Mucosa of descending colon (tissue), 3 donors: ENCODE results near the gene INPP5A. TPM values are rescaled to one million over a fixed set of nuclear protein-coding genes. Genes with fewer than 3 reads are reported as not detected.
A peak's percentile ranks its signal among the peaks of the same experiment; 100 is the strongest.

Experiments used
- ATAC-seq: fragments of 200-7000 bp; cut with Tn5 transposase; one replicate; pipeline ENCODE4 v1.9.1; 2020; ENCODE audit warnings: mild to moderate bottlenecking, moderate library complexity
- DNase-seq, 3 donors: peaks; one replicate each; pipeline ENCODE4 v3.0.0-alpha.2; 2020
- H3K36me3 ChIP-seq: fragments of 200-600 bp; one replicate; pipeline ENCODE4 v1.8.0; 2021; ENCODE audit warnings: low read depth, mild to moderate bottlenecking
- H3K4me1 ChIP-seq: fragments of 200-600 bp; one replicate; pipeline ENCODE4 v1.8.0; 2021; ENCODE audit warnings: low read depth, mild to moderate bottlenecking
- H3K4me3 ChIP-seq: fragments of 200-600 bp; one replicate; pipeline ENCODE4 v1.8.0; 2021; ENCODE audit warnings: mild to moderate bottlenecking
- H3K9me3 ChIP-seq: fragments of 200-600 bp; one replicate; pipeline ENCODE4 v1.8.0; 2021; ENCODE audit warnings: mild to moderate bottlenecking
- intact Hi-C, 2 donors: fragments of 100-400 bp; cut with DNase I in 1 of 2; cut with micrococcal nuclease in 1 of 2; formaldehyde crosslinking; loops; one replicate each; pipeline versions ENCODE4 v1.11.0 to v1.11.1; 2022; cut with DNase I, micrococcal nuclease
- total RNA-seq, 3 donors: library from RNA; stranded (reverse); fragmentation: NEBNext Ultra II Directional in 2 of 3; extraction: Animal tissue kit (Norgen Biotek cat#: 25700) in 2 of 3; gene quantifications; one replicate each; pipeline versions ENCODE4 v1.2.1 to v1.2.4, GENCODE V29; 2021 to 2023
- TF ChIP-seq, protein P1 (sequence below): fragments of 200-600 bp; IDR thresholded peaks from one replicate; pipeline ENCODE4 v1.8.0; 2022; ENCODE audit warnings: antibody characterized with exemption, mild to moderate bottlenecking
- donor health status: DM: no; HTN: no; CAD: no; lungs with moderate emphysema.
- donor health status: DM: no; HTN: no; CAD: no.
- donor health status: DM: no; HTN: yes; CAD: no.

Gene INPP5A
- total RNA-seq, 3 donors from 2014 or later: 31.7 to 92.8 (median 32.0) TPM

DNA sequence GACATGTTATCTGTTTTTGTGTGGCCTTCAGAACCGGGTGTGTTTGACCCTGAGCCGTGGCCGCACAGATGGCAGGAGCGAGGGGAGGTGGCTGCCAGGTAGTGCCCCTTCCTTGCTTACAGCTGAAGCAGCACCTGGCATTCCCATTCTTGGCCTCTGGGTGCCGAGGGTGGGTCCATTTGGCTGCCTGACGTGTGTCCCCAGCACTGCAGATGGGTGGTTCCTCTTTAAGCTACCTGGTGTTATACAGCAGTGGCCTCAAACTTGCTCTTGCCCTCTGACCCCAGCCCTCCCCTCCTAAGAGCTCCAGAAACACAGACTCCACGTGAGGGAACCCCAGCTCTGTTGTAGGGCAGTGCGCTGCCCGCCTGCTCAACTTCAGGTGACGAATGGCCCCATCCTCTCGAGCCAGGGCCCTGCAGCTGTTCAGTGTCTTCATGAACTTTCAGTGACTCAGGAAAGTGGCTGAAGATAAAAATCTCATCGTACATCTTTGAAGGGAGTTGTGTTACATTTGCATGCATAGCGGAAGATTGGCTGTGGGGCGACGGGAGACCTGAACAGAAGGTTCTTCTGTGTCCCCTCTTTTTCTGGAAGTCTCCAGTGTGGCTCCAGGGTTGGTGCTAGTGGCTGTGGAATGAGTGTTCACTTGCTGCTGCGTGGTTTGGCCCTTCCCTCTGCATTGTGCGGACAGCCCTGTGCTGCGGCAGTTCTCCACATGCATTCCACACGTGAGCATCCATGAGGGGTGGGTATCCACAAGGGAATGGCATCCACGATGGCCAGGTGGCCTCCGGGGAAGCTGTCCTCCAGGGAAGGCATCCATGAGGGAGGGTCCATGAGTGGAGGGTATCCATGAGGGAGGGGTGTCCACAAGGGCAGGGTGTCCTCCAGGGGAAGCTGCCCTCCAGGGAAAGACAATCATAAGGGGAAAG lies 91.6 kb downstream of the INPP5A start:
- ATAC-seq: no peak
- Histone ChIP-seq H3K4me1 (peaks cover 10% of the 10 kb centered on the region), H3K9me3 (no peaks in the 10 kb centered on the region), H3K4me3 (no peak overlapping the region), H3K36me3 (no peaks in the 10 kb centered on the region)
- intact Hi-C loops: no loop called here
- DNase-seq: peak in 2 of 3 donors; percentile 18 to 40
- TF ChIP-seq, protein P1, sequence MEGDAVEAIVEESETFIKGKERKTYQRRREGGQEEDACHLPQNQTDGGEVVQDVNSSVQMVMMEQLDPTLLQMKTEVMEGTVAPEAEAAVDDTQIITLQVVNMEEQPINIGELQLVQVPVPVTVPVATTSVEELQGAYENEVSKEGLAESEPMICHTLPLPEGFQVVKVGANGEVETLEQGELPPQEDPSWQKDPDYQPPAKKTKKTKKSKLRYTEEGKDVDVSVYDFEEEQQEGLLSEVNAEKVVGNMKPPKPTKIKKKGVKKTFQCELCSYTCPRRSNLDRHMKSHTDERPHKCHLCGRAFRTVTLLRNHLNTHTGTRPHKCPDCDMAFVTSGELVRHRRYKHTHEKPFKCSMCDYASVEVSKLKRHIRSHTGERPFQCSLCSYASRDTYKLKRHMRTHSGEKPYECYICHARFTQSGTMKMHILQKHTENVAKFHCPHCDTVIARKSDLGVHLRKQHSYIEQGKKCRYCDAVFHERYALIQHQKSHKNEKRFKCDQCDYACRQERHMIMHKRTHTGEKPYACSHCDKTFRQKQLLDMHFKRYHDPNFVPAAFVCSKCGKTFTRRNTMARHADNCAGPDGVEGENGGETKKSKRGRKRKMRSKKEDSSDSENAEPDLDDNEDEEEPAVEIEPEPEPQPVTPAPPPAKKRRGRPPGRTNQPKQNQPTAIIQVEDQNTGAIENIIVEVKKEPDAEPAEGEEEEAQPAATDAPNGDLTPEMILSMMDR: no peak

GRCh38 chr10:132630156-132630555 lies 92.6 kb downstream of the INPP5A start:
- intact Hi-C loops: loop anchor here in 1 of 2 donors (10.0 kb wide), 1 partner anchor 245 kb away; no protein-coding TSS in a partner anchor

DNA sequence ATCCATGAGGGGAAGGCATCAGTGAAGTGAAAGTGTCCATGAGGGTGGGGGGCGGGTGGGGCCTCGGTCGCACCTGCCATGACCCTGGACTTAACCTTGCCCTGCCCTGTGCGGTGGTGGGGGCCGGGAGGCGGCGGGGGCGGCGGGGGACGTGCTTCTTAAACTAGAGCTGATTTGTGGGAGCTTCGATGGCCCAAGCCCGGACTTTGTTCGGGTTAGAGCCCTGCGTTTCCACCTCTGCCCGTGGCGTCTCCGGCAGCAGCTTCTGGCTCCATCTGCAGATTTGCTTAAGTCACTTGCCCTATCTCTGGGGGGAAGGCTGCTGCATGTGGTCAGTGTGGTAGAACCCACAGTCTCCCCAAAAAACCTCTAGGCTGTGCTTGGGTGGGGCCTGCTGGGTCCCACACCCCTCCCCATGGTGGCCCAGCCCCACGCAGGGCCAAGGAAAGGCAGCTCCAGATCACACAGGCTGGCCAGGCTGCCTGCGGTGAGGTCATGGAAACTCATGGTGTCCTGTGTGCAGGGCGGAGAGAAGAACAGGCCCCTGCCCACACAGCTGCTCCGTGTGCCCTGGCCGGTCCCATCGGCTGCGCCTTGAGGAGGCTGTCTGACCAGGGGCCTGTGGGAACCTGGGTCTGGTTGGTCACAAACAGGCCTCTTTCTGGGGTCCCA lies 93.2 kb downstream of the INPP5A start:
- intact Hi-C loops: loop anchor here in 1 of 2 donors (10.0 kb wide), 1 partner anchor 246 kb away; no protein-coding TSS in a partner anchor
- Histone ChIP-seq H3K9me3 (no peaks in the 10 kb centered on the region), H3K36me3 (no peaks in the 10 kb centered on the region), H3K4me3 (no peak overlapping the region), H3K4me1 (peaks cover 17% of the 10 kb centered on the region)
- TF ChIP-seq, protein P1: no peak
- ATAC-seq (peak; percentile 40), DNase-seq (peak; percentile 37 to 71 (median 49))

More at GRCh38 chr10:132630156-132630555, 92.6 kb downstream of the INPP5A start:
- peak in 1 of 3 donors; percentile 13 for DNase-seq
- Histone ChIP-seq H3K9me3 (no peaks in the 10 kb centered on the region), H3K4me3 (no peak overlapping the region), H3K36me3 (no peaks in the 10 kb centered on the region), H3K4me1 (peaks cover 17% of the 10 kb centered on the region)
- no peak for ATAC-seq
- TF ChIP-seq, protein P1: no peak

DNA sequence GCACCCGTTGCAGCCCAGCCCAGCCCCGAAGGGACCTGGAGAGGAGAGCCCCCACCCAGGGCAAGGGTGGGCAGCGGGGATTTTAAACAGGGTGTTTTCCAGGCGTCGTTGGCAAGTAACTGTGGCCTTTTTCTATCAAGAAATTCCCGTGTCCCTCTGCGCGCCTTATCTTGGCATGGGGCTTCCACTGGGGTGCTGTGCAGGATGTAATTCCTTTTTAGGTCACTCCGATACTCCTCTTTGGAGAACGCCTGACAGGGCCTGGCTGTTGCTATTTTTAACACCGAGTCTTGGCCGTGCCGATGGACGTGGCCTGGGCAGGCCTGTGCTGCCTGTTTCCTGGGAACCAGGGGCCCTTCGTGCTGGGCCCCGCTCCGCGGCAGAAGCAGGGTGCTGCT lies 93.8 kb downstream of the INPP5A start:
- intact Hi-C loops: loop anchor here in 1 of 2 donors (10.0 kb wide), 1 partner anchor 247 kb away; no protein-coding TSS in a partner anchor
- peaks cover 17% of the 10 kb centered on the region for H3K4me1 ChIP-seq
- peak; percentile 31 to 58 (median 51) for DNase-seq
- H3K9me3 ChIP-seq: no peaks in the 10 kb centered on the region
- H3K36me3 ChIP-seq: no peaks in the 10 kb centered on the region
- H3K4me3 ChIP-seq: no peak overlapping the region
- TF ChIP-seq, protein P1: no peak
- peak; percentile 23 for ATAC-seq

GRCh38 chr10:132632091-132632561 lies 94.5 kb downstream of the INPP5A start:
- TF ChIP-seq, protein P1: no peak
- peaks cover 17% of the 10 kb centered on the region for H3K4me1 ChIP-seq
- no peaks in the 10 kb centered on the region for H3K36me3 ChIP-seq
- ATAC-seq (no peak), DNase-seq (peak in 2 of 3 donors; percentile 20 to 48)
- H3K4me3 ChIP-seq: no peak overlapping the region
- no peaks in the 10 kb centered on the region for H3K9me3 ChIP-seq
- intact Hi-C loops: loop anchor here in 1 of 2 donors (10.0 kb wide), 1 partner anchor 247 kb away; no protein-coding TSS in a partner anchor
